ENCODE data around the gene CHST2.

DNA sequence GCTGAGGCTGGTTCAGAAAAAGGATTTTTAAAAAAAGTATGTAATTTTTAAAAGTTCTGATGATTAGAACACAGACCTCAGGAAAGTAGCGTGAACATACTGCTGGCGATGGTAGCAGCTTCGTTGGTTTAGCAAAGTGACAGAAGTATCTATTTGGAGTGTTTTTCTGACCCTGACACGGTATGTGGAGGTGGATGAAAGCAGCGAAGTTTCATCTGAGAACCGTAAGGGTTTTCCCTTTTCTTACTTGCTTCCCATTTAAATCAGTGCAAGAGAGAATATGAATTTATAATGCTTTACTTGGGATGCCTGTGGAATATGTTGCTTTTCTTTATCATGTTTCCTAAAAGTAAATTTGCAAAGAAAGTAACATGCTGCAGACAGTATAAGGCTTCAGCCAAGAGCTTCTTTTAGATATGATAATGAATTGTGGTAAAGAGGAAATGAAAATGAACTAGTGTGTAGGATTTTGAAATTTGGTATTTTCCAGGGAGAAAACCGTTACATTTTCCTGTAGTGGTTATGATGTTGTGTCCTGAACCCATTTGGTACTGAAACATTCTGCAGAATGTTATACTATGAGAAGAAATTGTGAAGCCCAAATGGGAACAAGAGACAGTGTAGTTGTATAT, 3.9 kb downstream of the CHST2 start:
- TF ChIP-seq, protein P1, sequence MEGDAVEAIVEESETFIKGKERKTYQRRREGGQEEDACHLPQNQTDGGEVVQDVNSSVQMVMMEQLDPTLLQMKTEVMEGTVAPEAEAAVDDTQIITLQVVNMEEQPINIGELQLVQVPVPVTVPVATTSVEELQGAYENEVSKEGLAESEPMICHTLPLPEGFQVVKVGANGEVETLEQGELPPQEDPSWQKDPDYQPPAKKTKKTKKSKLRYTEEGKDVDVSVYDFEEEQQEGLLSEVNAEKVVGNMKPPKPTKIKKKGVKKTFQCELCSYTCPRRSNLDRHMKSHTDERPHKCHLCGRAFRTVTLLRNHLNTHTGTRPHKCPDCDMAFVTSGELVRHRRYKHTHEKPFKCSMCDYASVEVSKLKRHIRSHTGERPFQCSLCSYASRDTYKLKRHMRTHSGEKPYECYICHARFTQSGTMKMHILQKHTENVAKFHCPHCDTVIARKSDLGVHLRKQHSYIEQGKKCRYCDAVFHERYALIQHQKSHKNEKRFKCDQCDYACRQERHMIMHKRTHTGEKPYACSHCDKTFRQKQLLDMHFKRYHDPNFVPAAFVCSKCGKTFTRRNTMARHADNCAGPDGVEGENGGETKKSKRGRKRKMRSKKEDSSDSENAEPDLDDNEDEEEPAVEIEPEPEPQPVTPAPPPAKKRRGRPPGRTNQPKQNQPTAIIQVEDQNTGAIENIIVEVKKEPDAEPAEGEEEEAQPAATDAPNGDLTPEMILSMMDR (optimal IDR thresholded peaks at IDR 0.05 in 1 of 3, IDR thresholded peaks at IDR 0.05 in 1 of 3, conservative IDR thresholded peaks at IDR 0.05 in 1 of 3; ENCODE audit: extremely low read depth in 1 of 3, insufficient read depth in 2 of 3, low read length in 3 of 3): no peak
- no peak for TF ChIP-seq EZH2 (IDR thresholded peaks at IDR 0.05; ENCODE audit: low read length)
